Measurements from ENCODE around the gene PNRC2.
A peak's percentile ranks its signal among the peaks of the same experiment; 100 is the strongest.
"Not testable (repeated sequence)": the region's sequence is repeated elsewhere in the genome, so short reads cannot be mapped to it uniquely, and the experiment has no call there.

The PNRC2 gene

DNA sequence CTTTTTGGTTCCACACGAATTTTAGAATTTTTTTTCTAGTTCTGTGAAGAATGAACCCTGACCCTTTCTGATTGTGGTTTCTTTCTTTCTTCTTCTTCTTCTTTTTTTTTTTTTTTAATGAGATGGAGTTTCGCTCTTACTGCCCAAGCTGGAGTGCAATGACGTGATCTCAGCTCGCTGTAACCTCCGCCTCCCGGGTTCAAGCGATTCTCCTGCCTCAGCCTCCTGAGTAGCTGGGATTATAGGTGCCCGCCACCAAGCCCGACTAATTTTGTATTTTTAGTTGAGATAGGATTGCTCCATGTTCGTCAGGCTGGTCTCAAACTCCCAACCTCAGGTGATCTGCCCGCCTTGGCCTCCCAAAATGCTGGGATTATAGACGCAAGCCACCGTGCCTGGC lies 32.4 kb downstream of the PNRC2 start:
- not testable (repeated sequence) for DNase-seq

DNA sequence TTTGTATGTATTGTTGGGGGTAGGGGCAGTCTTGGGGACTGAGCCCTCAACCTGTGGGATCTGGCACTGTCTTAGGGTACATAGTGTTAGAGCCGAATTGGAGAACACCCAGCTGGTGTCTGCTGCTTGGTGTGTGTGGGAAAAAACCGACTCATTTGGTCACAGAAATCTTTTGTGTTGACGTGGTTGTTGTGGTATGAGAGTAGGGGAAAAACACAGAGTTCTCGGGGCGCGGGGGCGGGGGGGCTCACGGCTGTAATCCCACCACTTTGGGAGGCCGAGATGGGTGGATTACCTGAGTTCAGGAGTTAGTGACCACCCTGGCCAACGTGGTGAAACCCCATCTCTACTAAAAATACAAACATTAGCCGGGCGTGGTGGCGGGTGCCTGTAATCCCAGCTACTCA lies 35.8 kb downstream of the PNRC2 start:
- no peak for DNase-seq

DNA sequence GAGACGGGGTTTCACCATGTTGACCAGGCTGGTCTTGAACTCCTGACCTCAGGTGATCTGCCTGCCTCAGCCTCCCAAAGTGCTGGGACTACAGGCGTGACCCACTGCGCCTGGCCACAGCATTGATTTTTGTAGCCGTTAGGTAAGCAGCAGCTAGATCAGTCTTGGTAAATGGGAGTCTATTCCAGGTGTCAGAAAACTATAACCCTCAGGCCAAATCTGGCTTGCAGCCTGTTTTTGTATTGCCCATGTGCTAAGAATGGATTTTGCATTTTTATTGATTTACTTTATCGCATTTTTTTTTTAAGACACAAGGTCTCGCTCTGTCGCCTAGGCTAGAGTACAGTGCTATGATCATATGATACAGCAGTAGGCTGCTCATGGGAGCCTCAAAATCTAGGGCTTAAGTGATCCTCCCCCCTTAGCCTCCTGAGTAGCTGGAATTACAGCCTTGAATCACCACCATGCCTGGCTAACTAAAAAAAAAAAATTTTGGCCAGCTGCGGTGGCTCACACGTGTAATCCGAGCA lies 37.1 kb downstream of the PNRC2 start:
- no peak for DNase-seq

DNA sequence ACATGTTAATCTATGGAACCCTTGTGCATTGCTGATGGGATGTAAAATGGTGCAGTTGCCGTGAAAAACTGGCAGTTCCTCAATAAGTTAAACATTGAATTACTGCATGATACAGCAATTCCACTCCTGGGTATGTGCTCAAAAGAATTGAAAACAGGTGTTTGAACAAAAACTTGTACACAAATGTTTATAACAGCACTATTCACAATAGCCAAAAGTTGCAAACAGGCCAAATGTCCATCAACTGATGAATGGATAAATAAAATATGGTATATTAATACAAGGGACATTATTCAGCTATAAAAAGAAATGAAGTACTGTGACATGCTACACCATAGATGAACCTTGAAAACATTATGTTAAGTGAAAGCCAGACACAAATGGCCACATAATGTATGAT lies 38.2 kb downstream of the PNRC2 start:
- DNase-seq = no peak

DNA sequence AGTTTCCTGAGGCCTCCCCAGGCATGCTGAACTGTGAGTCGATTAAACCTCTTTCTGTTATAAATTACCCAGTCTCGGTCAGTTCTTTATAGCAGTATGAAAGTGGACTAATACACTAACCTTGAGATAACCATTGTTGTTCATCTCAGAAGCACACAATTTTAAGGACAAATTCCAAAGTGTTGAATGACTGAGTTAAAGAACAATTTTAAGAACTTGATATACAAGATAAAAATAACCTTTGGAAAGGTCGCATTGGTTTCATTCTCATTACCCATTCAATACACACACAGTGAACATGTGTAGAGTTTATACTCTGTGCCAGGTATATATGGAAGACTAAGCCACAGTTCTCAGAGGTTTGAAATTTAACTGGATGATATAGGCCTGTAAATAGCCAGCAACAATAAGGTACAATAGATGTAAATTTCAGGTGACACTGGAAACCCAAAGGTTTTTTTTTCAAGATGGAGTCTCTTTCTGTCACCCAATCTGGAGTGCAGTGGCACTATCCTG lies 39.6 kb downstream of the PNRC2 start:
- DNase-seq = no peak

DNA sequence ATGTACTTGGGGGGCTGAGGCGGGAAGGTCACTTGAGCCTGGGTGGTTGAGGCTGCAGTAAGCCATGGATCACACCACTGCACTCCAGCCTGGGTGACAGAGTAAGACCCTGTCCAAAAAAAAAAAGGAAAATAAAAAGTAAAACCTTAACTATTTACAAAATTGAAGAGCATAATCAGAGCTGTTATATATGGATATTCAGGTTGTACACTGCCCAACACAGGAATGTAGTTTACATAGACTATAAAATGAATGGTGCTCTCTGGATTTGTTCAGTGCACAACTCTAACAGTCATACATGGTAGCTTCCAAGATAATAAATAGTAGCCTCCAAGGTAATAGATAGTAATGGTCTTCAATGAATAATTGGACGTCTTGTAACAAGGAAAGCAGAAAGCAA lies 43.1 kb downstream of the PNRC2 start:
- no peak for DNase-seq

DNA sequence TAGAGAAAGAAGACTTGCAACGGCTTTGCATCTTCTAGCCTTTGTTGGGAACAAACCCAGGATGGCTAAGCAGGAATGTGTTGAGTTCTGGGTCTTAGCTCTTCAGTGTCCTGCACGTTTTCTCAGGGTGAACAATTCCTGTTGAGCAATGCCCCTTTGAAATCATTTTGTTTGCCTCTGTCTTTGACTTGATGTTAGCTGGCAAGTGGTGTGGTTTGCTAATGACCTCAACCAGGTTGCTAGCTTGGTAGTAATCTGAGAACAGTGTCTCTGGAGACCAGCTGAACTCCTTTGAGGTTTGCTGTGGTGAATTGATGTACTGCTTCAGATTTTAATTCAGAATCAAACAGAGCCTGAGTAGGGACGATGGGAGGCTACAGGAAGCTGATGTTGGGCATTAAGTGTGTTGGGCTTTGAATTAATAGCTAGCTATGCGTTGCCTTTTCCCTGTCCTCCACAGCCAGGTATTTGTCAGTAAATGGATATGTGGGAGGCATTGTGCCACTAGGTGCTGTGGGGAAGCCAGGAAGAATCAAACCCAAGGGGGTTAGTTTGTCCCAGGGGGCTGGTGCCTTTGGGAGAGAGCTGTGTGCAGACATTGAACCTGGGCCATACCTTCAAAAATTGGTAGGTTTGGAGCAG lies 43.8 kb downstream of the PNRC2 start:
- DNase-seq = peak in 2 of 3 experiments; percentile 4 to 84

DNA sequence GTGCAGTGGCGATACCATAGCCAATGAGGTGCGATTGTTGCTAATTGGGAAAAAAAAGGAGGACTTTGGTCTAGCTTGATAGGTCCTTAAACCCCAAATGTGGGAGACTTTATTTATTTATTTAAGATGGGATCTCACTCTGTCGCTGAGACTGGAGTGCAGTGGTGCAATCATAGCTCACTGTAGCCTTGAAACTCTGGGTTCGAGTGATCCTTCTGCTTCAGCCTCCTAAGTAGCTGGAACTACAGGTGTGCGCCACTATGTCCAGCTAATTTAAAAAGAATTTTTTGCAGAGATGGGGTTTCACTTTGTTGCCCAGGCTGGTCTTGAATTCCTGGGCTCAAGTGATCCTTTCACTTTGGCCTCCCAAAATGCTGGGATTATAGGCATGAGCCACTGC lies 44.5 kb downstream of the PNRC2 start:
- DNase-seq = no peak

DNA sequence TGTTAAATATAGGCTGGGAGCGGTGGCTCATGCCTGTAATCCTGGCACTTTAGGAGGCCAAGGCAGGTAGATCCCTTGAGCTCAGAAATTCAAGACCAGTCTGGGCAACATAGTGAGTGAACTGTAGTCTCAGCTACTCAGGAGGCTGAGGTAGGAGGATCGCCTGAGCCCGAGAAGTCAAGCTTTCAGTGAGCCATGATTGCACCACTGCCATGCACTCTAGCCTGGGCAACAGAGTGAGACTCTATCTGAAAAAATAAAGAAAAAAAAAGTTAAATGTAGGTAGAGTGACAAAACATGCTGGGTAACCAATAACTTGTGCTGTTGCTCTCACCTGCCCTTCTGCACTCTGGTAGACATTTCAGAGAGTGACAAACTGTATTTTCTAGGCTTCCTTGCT lies 45.5 kb downstream of the PNRC2 start:
- no peak for DNase-seq

DNA sequence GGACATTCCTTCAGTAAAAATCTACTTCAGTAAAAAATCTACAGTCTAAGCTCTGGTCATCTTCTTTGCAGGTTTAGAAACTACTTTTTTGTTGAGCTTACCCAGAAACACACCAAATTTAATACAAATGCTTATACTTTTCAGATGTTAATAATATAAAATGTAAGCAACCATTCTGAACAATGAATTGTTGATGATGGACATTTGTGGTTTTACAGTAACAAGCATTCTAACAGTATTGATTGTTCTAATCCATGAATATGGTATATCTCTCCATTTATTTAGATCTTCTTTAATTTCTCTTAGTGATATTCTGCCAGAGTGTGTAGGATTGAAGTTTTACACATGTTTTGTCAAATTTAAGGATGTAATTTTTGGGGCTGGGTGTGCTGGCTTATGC lies 47.5 kb downstream of the PNRC2 start:
- no peak for DNase-seq

DNA sequence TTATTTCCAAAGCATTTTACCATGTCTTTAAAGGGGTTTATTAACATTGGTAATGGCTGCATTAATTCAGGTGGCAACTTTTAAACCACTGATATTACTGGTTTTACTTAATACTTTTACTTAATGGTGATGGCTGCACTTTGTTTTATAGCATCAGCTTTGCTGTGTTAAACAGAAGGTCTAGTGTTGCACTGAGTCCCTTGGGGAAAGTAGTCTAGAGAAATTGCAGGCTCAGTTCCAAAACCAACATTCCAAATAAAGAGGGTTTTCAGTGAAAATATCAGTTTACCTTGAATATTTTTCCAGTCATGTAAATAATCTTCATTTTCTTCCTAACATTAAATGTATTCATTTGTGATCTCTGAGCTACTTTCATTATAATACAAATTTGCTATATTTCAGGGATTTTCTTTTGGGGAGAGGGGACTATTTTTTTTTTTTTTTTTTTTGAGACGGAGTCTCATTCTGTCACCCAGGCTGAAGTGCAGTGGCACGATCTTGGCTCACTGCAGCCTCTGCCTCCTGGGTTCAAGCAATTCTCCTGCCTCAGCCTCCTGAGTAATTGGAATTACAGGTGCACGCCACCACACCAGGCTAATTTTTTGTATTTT lies 49.1 kb downstream of the PNRC2 start:
- not testable (repeated sequence) for DNase-seq

DNA sequence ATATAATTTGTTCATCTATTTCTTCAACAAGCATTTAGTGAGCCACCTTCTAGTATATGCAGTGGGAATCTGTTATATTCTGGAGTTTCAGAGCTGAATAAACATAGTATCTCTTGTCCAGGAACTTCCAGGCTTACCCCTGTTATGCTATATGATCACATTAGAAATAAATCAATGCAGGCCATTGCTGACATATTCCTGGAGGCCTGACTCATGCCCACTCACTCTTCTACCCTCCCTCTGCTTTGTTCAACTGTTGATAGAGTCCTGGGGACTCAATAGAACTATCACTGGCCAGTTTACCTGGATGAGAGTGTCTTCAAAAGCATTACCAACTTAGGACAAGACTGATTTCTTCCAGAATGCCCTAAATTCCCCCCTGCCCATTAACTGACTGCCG lies 49.8 kb downstream of the PNRC2 start:
- DNase-seq = no peak

DNA sequence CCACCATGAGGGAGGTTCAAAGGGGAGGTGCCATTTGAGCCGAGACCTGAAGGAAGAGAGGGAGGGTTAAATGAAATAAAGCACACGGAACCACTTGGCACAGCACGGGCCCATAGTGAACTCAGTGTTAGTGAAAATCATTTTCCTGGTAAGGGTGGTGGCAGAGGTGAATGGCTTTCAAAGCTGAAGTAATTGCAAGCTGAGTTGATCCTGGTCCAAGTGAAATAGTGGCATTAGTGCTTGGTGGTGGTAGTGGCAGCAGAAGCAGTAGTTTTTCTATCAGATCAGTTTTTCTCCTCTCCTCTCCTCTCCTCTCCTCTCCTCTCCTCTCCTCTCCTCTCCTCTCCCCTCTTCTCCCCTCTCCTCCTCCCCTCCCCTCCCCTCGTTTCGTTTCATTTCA lies 51.0 kb downstream of the PNRC2 start:
- DNase-seq = no peak

DNA sequence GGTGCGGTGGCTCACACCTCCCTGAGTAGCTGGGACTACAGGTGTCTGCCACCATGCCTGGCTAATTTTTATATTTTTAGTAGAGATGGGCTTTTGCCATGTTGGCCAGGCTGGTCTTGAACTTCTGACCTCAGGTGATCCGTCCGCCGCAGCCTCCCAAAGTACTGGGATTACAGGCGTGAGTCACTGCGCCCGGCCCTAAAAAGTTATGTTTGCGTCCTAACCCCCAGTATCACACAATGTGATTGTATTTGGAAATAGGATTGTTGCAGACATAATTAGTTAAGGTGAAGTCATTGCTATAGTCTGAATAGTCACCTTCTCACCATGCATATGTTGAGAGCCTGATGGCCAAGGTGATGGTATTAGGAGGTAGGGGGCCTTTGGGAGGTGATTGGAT lies 53.2 kb downstream of the PNRC2 start:
- DNase-seq = not testable (repeated sequence)
